HCT116 (cell line): ENCODE measurements around the gene DOCK9. TPM values are rescaled to one million over a fixed set of nuclear protein-coding genes. Genes with fewer than 3 reads are reported as not detected.

Experiments
- ATAC-seq: fragments of 200-7000 bp; cut with Tn5 transposase; 2 replicates; pipeline ENCODE4 v1.9.1; 2020; ENCODE audit warnings: mild to moderate bottlenecking, moderate library complexity
- BruUV-seq: library from RNA; stranded (reverse); fragments of 400-500 nt; replicated peaks from 2 replicates; lab custom pipeline; 2021; lab: Mats Ljungman, UMichigan
- CTCF ChIA-PET: fragments of 300-600 bp; sonication (Branson Sonifier 250); formaldehyde crosslinking; loops from one replicate; lab custom pipeline; 2021; ENCODE audit warnings: antibody characterized with exemption; lab: Charles Lee
- POLR2A ChIA-PET: fragments of 300-600, 350-600 bp; sonication (Branson Sonifier 250); formaldehyde crosslinking; loops from one replicate; lab custom pipeline; 2021; ENCODE audit warnings: antibody characterized with exemption; lab: Charles Lee
- RAD21 ChIA-PET, 2 experiments: fragments of 300-600 bp; sonication (Branson Sonifier 250); formaldehyde crosslinking; loops; one replicate each; lab custom pipeline; 2023; ENCODE audit warnings: low total read pairs in 2 of 2; ENCODE audit not compliant: uncharacterized antibody in 2 of 2, unreplicated experiment in 2 of 2, low non-redundant PET in 1 of 2; lab: Charles Lee
- DNase-seq: peaks from one replicate; pipeline ENCODE4 v3.0.0-alpha.2; 2010; ENCODE audit warnings: low read depth, low spot score
- H2AFZ ChIP-seq: fragments of 200-600 bp; shearing (Covaris generic), sonication (generic); 2 replicates; pipeline ENCODE4 v1.6.1; 2017; ENCODE audit warnings: low read depth, mixed run types, mixed read lengths, antibody characterized with exemption, low read length; ENCODE audit not compliant: poor library complexity, severe bottlenecking
- H3K27ac ChIP-seq: 2 replicates; pipeline ENCODE4 v1.5.1; 2012; ENCODE audit warnings: low read depth, low read length
- H3K27me3 ChIP-seq: fragments of 200-600 bp; sonication (generic); 2 replicates; pipeline ENCODE4 v1.6.1; 2016; ENCODE audit warnings: mixed run types, low read length, mixed read lengths; ENCODE audit not compliant: insufficient read depth
- H3K36me3 ChIP-seq, 2 experiments: fragments of 200-500 bp in 1 of 2; fragments of 200-600 bp in 1 of 2; sonication (Bioruptor generic) in 1 of 2; sonication (generic) in 1 of 2; 2 replicates each; pipeline versions ENCODE4 v1.5.1 to v1.6.1; 2014 to 2016; ENCODE audit warnings: low read length in 2 of 2, inconsistent platforms in 1 of 2, mixed read lengths in 1 of 2, mixed run types in 1 of 2; ENCODE audit not compliant: insufficient read depth in 2 of 2, control insufficient read depth in 1 of 2
- H3K4me1 ChIP-seq, 2 experiments: fragments of 200-600 bp in 1 of 2; sonication (generic) in 1 of 2; 2 replicates each; pipeline versions ENCODE4 v1.5.1 to v1.6.1; 2012 to 2017; ENCODE audit warnings: low read length in 2 of 2, inconsistent platforms in 1 of 2, mild to moderate bottlenecking in 1 of 2, mixed read lengths in 1 of 2, mixed run types in 1 of 2, moderate library complexity in 1 of 2; ENCODE audit not compliant: insufficient read depth in 2 of 2, control insufficient read depth in 1 of 2
- H3K4me2 ChIP-seq: fragments of 200-600 bp; sonication (generic); 2 replicates; pipeline ENCODE4 v1.6.1; 2017; ENCODE audit warnings: mixed run types, low read length, mixed read lengths
- H3K4me3 ChIP-seq, 2 experiments: fragments of 200-600 bp in 1 of 2; sonication (generic) in 1 of 2; replicated peaks in 1 of 2; 2 replicates each; pipeline ENCODE4 v1.5.1; 2011 to 2016; ENCODE audit warnings: low read length in 2 of 2, control low read depth in 1 of 2, low read depth in 1 of 2, mild to moderate bottlenecking in 1 of 2, mixed read lengths in 1 of 2, mixed run types in 1 of 2
- H3K79me2 ChIP-seq: fragments of 200-600 bp; sonication (generic); 2 replicates; pipeline ENCODE4 v1.6.1; 2017; ENCODE audit warnings: mild to moderate bottlenecking, mixed run types, low read length, moderate library complexity, mixed read lengths; ENCODE audit not compliant: insufficient read depth
- H3K9ac ChIP-seq: fragments of 200-600 bp; sonication (generic); 2 replicates; pipeline ENCODE4 v1.6.1; 2016; ENCODE audit warnings: low read length, mixed read lengths
- H3K9me2 ChIP-seq: fragments of 200-600 bp; sonication (generic), shearing (Covaris generic); 2 replicates; pipeline ENCODE4 v1.6.1; 2017; ENCODE audit warnings: mixed run types, mild to moderate bottlenecking, moderate library complexity; ENCODE audit not compliant: insufficient read depth
- H3K9me3 ChIP-seq, 2 experiments: fragments of 200-500 bp in 1 of 2; fragments of 200-600 bp in 1 of 2; sonication (Bioruptor generic) in 1 of 2; sonication (generic) in 1 of 2; 2 replicates each; pipeline ENCODE4 v1.6.1; 2014 to 2017; ENCODE audit warnings: low read length in 2 of 2, mixed read lengths in 2 of 2, inconsistent platforms in 1 of 2, low read depth in 1 of 2, mild to moderate bottlenecking in 1 of 2, mixed run types in 1 of 2, moderate library complexity in 1 of 2; ENCODE audit not compliant: control insufficient read depth in 1 of 2, insufficient read depth in 1 of 2
- H4K20me1 ChIP-seq: fragments of 200-600 bp; sonication (generic), shearing (Covaris generic); 2 replicates; pipeline ENCODE4 v1.6.1; 2017; ENCODE audit warnings: mixed run types, mild to moderate bottlenecking, moderate library complexity; ENCODE audit not compliant: insufficient read depth
- CBX3 ChIP-seq: IDR thresholded peaks from 2 replicates; pipeline ENCODE4 v1.6.1; 2012; ENCODE audit warnings: low read depth
- EGR1 ChIP-seq: IDR thresholded peaks from 2 replicates; pipeline ENCODE4 v1.6.1; 2012; ENCODE audit warnings: low read depth
- EZH2phosphoT487 ChIP-seq: fragments of 200-600 bp; IDR thresholded peaks from 2 replicates; pipeline ENCODE4 v1.6.1; 2018; ENCODE audit warnings: antibody characterized with exemption, borderline replicate concordance
- JUND ChIP-seq: IDR thresholded peaks from 2 replicates; pipeline ENCODE4 v1.6.1; 2012
- POLR2A ChIP-seq: IDR thresholded peaks from 2 replicates; pipeline ENCODE4 v1.7.0; 2011; ENCODE audit warnings: borderline replicate concordance; ENCODE audit not compliant: insufficient read depth, insufficient read length; ENCODE audit errors: extremely low read depth
- RAD21 ChIP-seq: IDR thresholded peaks from 2 replicates; pipeline ENCODE4 v1.6.1; 2012; ENCODE audit warnings: low read depth, mild to moderate bottlenecking
- SRF ChIP-seq: IDR thresholded peaks from 2 replicates; pipeline ENCODE4 v1.6.1; 2012; ENCODE audit warnings: low read depth
- ZFX ChIP-seq: fragments of 450-650 bp; IDR thresholded peaks from 2 replicates; pipeline ENCODE4 v1.6.1; 2017
- ZNF274 ChIP-seq: fragments of 200-500 bp; sonication (Bioruptor generic); IDR thresholded peaks from 2 replicates; pipeline ENCODE4 v1.6.1; 2014; ENCODE audit warnings: mild to moderate bottlenecking, low read depth, low read length, inconsistent platforms
- intact Hi-C: fragments of 100-400 bp; cut with micrococcal nuclease; formaldehyde crosslinking; loops from 2 replicates; pipeline ENCODE4 v1.10.0; 2022
- total RNA-seq: library from RNA; stranded (reverse); gene quantifications from one replicate; pipeline ENCODE4 v1.2.1, GENCODE V29; 2021; ENCODE audit not compliant: unreplicated experiment
- TF ChIP-seq, protein P1 (sequence below): IDR thresholded peaks from 2 replicates; pipeline ENCODE4 v1.6.1; 2012; ENCODE audit warnings: low read depth
- TF ChIP-seq, protein P2 (sequence below): IDR thresholded peaks from 2 replicates; pipeline ENCODE4 v1.6.1; 2012
- TF ChIP-seq, protein P3 (sequence below), 3 experiments: fragments of 200-600 bp in 1 of 3; sonication (generic) in 1 of 3; IDR thresholded peaks in 2 of 3; conservative IDR thresholded peaks in 1 of 3; 2 replicates each; pipeline ENCODE4 v1.5.1; 2012 to 2017; ENCODE audit warnings: low read depth in 2 of 3, low read length in 2 of 3, antibody characterized with exemption in 1 of 3, borderline replicate concordance in 1 of 3, control low read depth in 1 of 3, mild to moderate bottlenecking in 1 of 3, mixed read lengths in 1 of 3, mixed run types in 1 of 3, moderate library complexity in 1 of 3; ENCODE audit not compliant: insufficient read depth in 1 of 3

DOCK9 gene
- total RNA-seq, 1 experiment from 2014 or later: 58.8 TPM

DNA sequence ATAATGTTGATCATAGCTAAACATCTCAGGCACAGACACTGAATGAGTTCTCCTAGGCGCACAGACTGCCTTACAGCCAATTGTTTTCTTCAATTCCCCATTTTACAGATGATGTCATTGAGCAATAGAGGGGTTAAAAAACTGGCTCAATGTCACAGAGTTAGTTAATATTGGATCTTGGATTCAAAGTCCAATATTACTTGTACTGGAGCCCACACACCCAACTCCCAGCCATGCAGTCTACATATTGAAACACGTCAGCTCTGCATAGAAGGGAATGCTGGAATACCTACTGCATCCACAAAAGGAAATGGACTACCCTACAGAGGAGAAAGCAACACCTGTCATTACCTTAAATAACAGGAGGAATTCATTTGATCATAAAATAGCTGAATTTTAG, 149.2 kb downstream of the DOCK9 start:
- RAD21 ChIA-PET: no interaction called here
- no TSS peak for BruUV-seq
- H3K79me2 ChIP-seq: no peaks in the 10 kb centered on the region
- H3K36me3 ChIP-seq: peaks cover 0 to 5% of the 10 kb centered on the region in 2 experiments; a peak in 1 of 4 replicates
- no peak for TF ChIP-seq ZNF274
- TF ChIP-seq, protein P1, sequence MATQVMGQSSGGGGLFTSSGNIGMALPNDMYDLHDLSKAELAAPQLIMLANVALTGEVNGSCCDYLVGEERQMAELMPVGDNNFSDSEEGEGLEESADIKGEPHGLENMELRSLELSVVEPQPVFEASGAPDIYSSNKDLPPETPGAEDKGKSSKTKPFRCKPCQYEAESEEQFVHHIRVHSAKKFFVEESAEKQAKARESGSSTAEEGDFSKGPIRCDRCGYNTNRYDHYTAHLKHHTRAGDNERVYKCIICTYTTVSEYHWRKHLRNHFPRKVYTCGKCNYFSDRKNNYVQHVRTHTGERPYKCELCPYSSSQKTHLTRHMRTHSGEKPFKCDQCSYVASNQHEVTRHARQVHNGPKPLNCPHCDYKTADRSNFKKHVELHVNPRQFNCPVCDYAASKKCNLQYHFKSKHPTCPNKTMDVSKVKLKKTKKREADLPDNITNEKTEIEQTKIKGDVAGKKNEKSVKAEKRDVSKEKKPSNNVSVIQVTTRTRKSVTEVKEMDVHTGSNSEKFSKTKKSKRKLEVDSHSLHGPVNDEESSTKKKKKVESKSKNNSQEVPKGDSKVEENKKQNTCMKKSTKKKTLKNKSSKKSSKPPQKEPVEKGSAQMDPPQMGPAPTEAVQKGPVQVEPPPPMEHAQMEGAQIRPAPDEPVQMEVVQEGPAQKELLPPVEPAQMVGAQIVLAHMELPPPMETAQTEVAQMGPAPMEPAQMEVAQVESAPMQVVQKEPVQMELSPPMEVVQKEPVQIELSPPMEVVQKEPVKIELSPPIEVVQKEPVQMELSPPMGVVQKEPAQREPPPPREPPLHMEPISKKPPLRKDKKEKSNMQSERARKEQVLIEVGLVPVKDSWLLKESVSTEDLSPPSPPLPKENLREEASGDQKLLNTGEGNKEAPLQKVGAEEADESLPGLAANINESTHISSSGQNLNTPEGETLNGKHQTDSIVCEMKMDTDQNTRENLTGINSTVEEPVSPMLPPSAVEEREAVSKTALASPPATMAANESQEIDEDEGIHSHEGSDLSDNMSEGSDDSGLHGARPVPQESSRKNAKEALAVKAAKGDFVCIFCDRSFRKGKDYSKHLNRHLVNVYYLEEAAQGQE: no peak
- TF ChIP-seq JUND: no peak
- TF ChIP-seq, protein P2, sequence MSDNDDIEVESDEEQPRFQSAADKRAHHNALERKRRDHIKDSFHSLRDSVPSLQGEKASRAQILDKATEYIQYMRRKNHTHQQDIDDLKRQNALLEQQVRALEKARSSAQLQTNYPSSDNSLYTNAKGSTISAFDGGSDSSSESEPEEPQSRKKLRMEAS: no peak
- no peak for TF ChIP-seq EGR1
- TF ChIP-seq, protein P3, sequence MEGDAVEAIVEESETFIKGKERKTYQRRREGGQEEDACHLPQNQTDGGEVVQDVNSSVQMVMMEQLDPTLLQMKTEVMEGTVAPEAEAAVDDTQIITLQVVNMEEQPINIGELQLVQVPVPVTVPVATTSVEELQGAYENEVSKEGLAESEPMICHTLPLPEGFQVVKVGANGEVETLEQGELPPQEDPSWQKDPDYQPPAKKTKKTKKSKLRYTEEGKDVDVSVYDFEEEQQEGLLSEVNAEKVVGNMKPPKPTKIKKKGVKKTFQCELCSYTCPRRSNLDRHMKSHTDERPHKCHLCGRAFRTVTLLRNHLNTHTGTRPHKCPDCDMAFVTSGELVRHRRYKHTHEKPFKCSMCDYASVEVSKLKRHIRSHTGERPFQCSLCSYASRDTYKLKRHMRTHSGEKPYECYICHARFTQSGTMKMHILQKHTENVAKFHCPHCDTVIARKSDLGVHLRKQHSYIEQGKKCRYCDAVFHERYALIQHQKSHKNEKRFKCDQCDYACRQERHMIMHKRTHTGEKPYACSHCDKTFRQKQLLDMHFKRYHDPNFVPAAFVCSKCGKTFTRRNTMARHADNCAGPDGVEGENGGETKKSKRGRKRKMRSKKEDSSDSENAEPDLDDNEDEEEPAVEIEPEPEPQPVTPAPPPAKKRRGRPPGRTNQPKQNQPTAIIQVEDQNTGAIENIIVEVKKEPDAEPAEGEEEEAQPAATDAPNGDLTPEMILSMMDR (IDR thresholded peaks at IDR 0.05 in 2 of 3, conservative IDR thresholded peaks at IDR 0.05 in 1 of 3; ENCODE audit: borderline replicate concordance in 1 of 3, insufficient read depth in 1 of 3, low read depth in 2 of 3, low read length in 2 of 3): no peak
- TF ChIP-seq EZH2phosphoT487: no peak
- TF ChIP-seq ZFX: no peak
- no peak for TF ChIP-seq CBX3
- no peak for TF ChIP-seq POLR2A
- no peak for TF ChIP-seq RAD21
- TF ChIP-seq SRF: no peak
- TF ChIP-seq, all 23 proteins: peak for 0
- Histone ChIP-seq H3K4me1 (no peaks in the 10 kb centered on the region), H2AFZ (no peak overlapping the region), H3K27me3 (no peaks in the 10 kb centered on the region), H3K9ac (no peak overlapping the region), H3K9me2 (no peaks in the 10 kb centered on the region), H3K9me3 (no peaks in the 10 kb centered on the region), H3K4me2 (no peak overlapping the region), H4K20me1 (no peaks in the 10 kb centered on the region), H3K4me3 (no peak overlapping the region), H3K27ac (no peak overlapping the region)
- ATAC-seq: no peak
- POLR2A ChIA-PET: no interaction called here
- CTCF ChIA-PET: interaction anchor here (1.6 kb wide), 1 partner anchor 11 kb away, joined by 7 read pairs; no protein-coding TSS in a partner anchor
- intact Hi-C loops: no loop called here
- DNase-seq: no peak
